ENCODE results near the gene GARIN5B. TPM values are rescaled to one million over a fixed set of nuclear protein-coding genes. Genes with fewer than 3 reads are reported as not detected.

The GARIN5B gene
- total and polyA plus RNA-seq, 2 experiments from 2014 or later: not detected

- TF ChIP-seq ZNF462 (CRISPR knock-in tag; IDR thresholded peaks at IDR 0.05) (no peak), ZNF331 (CRISPR knock-in tag; IDR thresholded peaks at IDR 0.05; ENCODE audit: low read depth) (no peak), STAT1 (IDR thresholded peaks at IDR 0.05; ENCODE audit: unreplicated experiment) (no peak), CTCF (conservative IDR thresholded peaks at IDR 0.05; ENCODE audit: low read depth in 2 of 2) (no peak), JUNB (IDR thresholded peaks at IDR 0.05; ENCODE audit: unreplicated experiment) (no peak), CREB1 (CRISPR knock-in tag; IDR thresholded peaks at IDR 0.05; ENCODE audit: low read depth) (no peak), EZH2 (IDR thresholded peaks at IDR 0.05; ENCODE audit: low read depth, unreplicated experiment) (no peak), REST (IDR thresholded peaks at IDR 0.05; ENCODE audit: unreplicated experiment) (no peak)
These were observed 10.4 kb upstream of the GARIN5B start (continued) for GRCh38 chr19:55373306-55373992.
